Measurements from ENCODE around the gene RPE65. TPM values are rescaled to one million over a fixed set of nuclear protein-coding genes. Genes with fewer than 3 reads are reported as not detected.

The RPE65 gene
- total RNA-seq, 5 donors from 2014 or later (not counting 1 experiment from before 2014, with no cell fraction given) = not detected

- ChIA-PET CTCF (no interaction called here), POLR2A (no interaction called here)
- no peaks in the 10 kb centered on the region for H3K9me3 ChIP-seq
- no peaks in the 10 kb centered on the region for H3K36me3 ChIP-seq (ENCODE audit: control insufficient read depth in 2 of 2, extremely low read depth in 1 of 2, insufficient read depth in 1 of 2, low read length in 1 of 2)
- ATAC-seq (replicated peaks in 1 of 4) (no peak), DNase-seq (no peak)
- WGBS (ENCODE audit: insufficient coverage) = 100% methylated on average over 1 of the region's 2 CpGs
- Mint-ChIP-seq H3K4me3 (no peak overlapping the region), H3K27ac (no peak overlapping the region), H3K36me3 (no peaks in the 10 kb centered on the region), H3K27me3 (peaks cover 2 to 3% of the 10 kb centered on the region in 2 donors), H3K9me3 (peaks cover 3 to 7% (median 4%) of the 10 kb centered on the region in 3 donors), H3K4me1 (no peaks in the 10 kb centered on the region)
- H3K4me1 ChIP-seq (ENCODE audit: control insufficient read depth in 1 of 2, extremely low read depth in 1 of 2, insufficient read depth in 2 of 2, low read length in 2 of 2) = no peaks in the 10 kb centered on the region
- H3K27me3 ChIP-seq (replicated peaks in 1 of 2; ENCODE audit: control insufficient read depth in 2 of 2, extremely low read depth in 1 of 2, insufficient read depth in 2 of 2, low read length in 1 of 2) = no peaks in the 10 kb centered on the region
- no peak overlapping the region for H3K27ac ChIP-seq (ENCODE audit: low read length)
- no peak overlapping the region for H3K4me3 ChIP-seq (ENCODE audit: control insufficient read depth in 1 of 2, extremely low read depth in 1 of 2, low read length in 1 of 2)
Observed at GRCh38 chr1:68459091-68459490, 9.3 kb upstream of the RPE65 start.

GRCh38 chr1:68456202-68456601 lies 6.4 kb upstream of the RPE65 start:
- H3K4me1 ChIP-seq (ENCODE audit: control insufficient read depth in 1 of 2, extremely low read depth in 1 of 2, insufficient read depth in 2 of 2, low read length in 2 of 2) = no peaks in the 10 kb centered on the region
- Mint-ChIP-seq H3K4me3 (no peak overlapping the region), H3K36me3 (no peaks in the 10 kb centered on the region), H3K9me3 (peaks cover 0 to 3% (median 0%) of the 10 kb centered on the region in 3 donors), H3K27me3 (peaks cover 2 to 3% of the 10 kb centered on the region in 2 donors), H3K4me1 (no peaks in the 10 kb centered on the region), H3K27ac (no peak overlapping the region)
- no peaks in the 10 kb centered on the region for H3K9me3 ChIP-seq
- CTCF ChIA-PET = no interaction called here
- H3K27me3 ChIP-seq (replicated peaks in 1 of 2; ENCODE audit: control insufficient read depth in 2 of 2, extremely low read depth in 1 of 2, insufficient read depth in 2 of 2, low read length in 1 of 2) = no peaks in the 10 kb centered on the region
- H3K27ac ChIP-seq (ENCODE audit: low read length) = no peak overlapping the region
- no CpG with 5 or more reads among the region's 1 CpG for WGBS (ENCODE audit: insufficient coverage)
- ATAC-seq (replicated peaks in 1 of 4) = no peak
- no peaks in the 10 kb centered on the region for H3K36me3 ChIP-seq (ENCODE audit: control insufficient read depth in 2 of 2, extremely low read depth in 1 of 2, insufficient read depth in 1 of 2, low read length in 1 of 2)
- no peak overlapping the region for H3K4me3 ChIP-seq (ENCODE audit: control insufficient read depth in 1 of 2, extremely low read depth in 1 of 2, low read length in 1 of 2)
- POLR2A ChIA-PET = interaction anchor here in 1 of 2 donors (0.5 kb wide), 1 partner anchor 139 kb away, joined by 5 read pairs; no protein-coding TSS in a partner anchor
- no peak for DNase-seq

GRCh38 chr1:68454534-68454933 lies 4.8 kb upstream of the RPE65 start:
- no peaks in the 10 kb centered on the region for H3K9me3 ChIP-seq
- no peak overlapping the region for H3K27ac ChIP-seq (ENCODE audit: low read length)
- no peaks in the 10 kb centered on the region for H3K36me3 ChIP-seq (ENCODE audit: control insufficient read depth in 2 of 2, extremely low read depth in 1 of 2, insufficient read depth in 1 of 2, low read length in 1 of 2)
- Mint-ChIP-seq H3K9me3 (peaks cover 0 to 3% (median 0%) of the 10 kb centered on the region in 3 donors), H3K27ac (no peak overlapping the region), H3K4me3 (no peak overlapping the region), H3K36me3 (no peaks in the 10 kb centered on the region), H3K27me3 (no peaks in the 10 kb centered on the region), H3K4me1 (no peaks in the 10 kb centered on the region)
- DNase-seq = no peak
- POLR2A ChIA-PET = no interaction called here
- no CpG with 5 or more reads among the region's 2 CpGs for WGBS (ENCODE audit: insufficient coverage)
- no peak overlapping the region for H3K4me3 ChIP-seq (ENCODE audit: control insufficient read depth in 1 of 2, extremely low read depth in 1 of 2, low read length in 1 of 2)
- CTCF ChIA-PET = no interaction called here
- ATAC-seq (replicated peaks in 1 of 4) = no peak
- no peaks in the 10 kb centered on the region for H3K27me3 ChIP-seq (replicated peaks in 1 of 2; ENCODE audit: control insufficient read depth in 2 of 2, extremely low read depth in 1 of 2, insufficient read depth in 2 of 2, low read length in 1 of 2)
- H3K4me1 ChIP-seq (ENCODE audit: control insufficient read depth in 1 of 2, extremely low read depth in 1 of 2, insufficient read depth in 2 of 2, low read length in 2 of 2) = no peaks in the 10 kb centered on the region

GRCh38 chr1:68453060-68453670 lies 3.4 kb upstream of the RPE65 start:
- ChIA-PET POLR2A (interaction anchor here in 1 of 2 donors (0.8 kb wide), 1 partner anchor 331 kb away, joined by 3 read pairs; no protein-coding TSS in a partner anchor), CTCF (no interaction called here)
- Histone ChIP-seq H3K4me1 (ENCODE audit: control insufficient read depth in 1 of 2, extremely low read depth in 1 of 2, insufficient read depth in 2 of 2, low read length in 2 of 2) (no peaks in the 10 kb centered on the region), H3K4me3 (ENCODE audit: control insufficient read depth in 1 of 2, extremely low read depth in 1 of 2, low read length in 1 of 2) (no peak overlapping the region), H3K36me3 (ENCODE audit: control insufficient read depth in 2 of 2, extremely low read depth in 1 of 2, insufficient read depth in 1 of 2, low read length in 1 of 2) (no peaks in the 10 kb centered on the region), H3K27me3 (replicated peaks in 1 of 2; ENCODE audit: control insufficient read depth in 2 of 2, extremely low read depth in 1 of 2, insufficient read depth in 2 of 2, low read length in 1 of 2) (no peaks in the 10 kb centered on the region), H3K27ac (ENCODE audit: low read length) (no peak overlapping the region), H3K9me3 (no peaks in the 10 kb centered on the region)
- H3K27ac Mint-ChIP-seq = no peak overlapping the region
- no peaks in the 10 kb centered on the region for H3K27me3 Mint-ChIP-seq
- WGBS (ENCODE audit: insufficient coverage) = 86% methylated on average over 3 of the region's 8 CpGs
- DNase-seq (no peak), ATAC-seq (replicated peaks in 1 of 4) (no peak)
- peaks cover 0 to 3% (median 0%) of the 10 kb centered on the region in 3 donors for H3K9me3 Mint-ChIP-seq
- H3K36me3 Mint-ChIP-seq = no peaks in the 10 kb centered on the region
- no peaks in the 10 kb centered on the region for H3K4me1 Mint-ChIP-seq
- no peak overlapping the region for H3K4me3 Mint-ChIP-seq

- H3K4me1 Mint-ChIP-seq = no peaks in the 10 kb centered on the region
- Histone ChIP-seq H3K4me1 (ENCODE audit: control insufficient read depth in 1 of 2, extremely low read depth in 1 of 2, insufficient read depth in 2 of 2, low read length in 2 of 2) (no peaks in the 10 kb centered on the region), H3K36me3 (ENCODE audit: control insufficient read depth in 2 of 2, extremely low read depth in 1 of 2, insufficient read depth in 1 of 2, low read length in 1 of 2) (no peaks in the 10 kb centered on the region), H3K4me3 (ENCODE audit: control insufficient read depth in 1 of 2, extremely low read depth in 1 of 2, low read length in 1 of 2) (no peak overlapping the region), H3K27ac (ENCODE audit: low read length) (no peak overlapping the region), H3K27me3 (replicated peaks in 1 of 2; ENCODE audit: control insufficient read depth in 2 of 2, extremely low read depth in 1 of 2, insufficient read depth in 2 of 2, low read length in 1 of 2) (no peaks in the 10 kb centered on the region), H3K9me3 (no peaks in the 10 kb centered on the region)
- CTCF ChIA-PET = no interaction called here
- POLR2A ChIA-PET = no interaction called here
- H3K36me3 Mint-ChIP-seq = no peaks in the 10 kb centered on the region
- no peak overlapping the region for H3K4me3 Mint-ChIP-seq
- no peaks in the 10 kb centered on the region for H3K9me3 Mint-ChIP-seq
- peaks cover 3% of the 10 kb centered on the region in 2 donors for H3K27me3 Mint-ChIP-seq
- H3K27ac Mint-ChIP-seq = no peak overlapping the region
- 33% methylated on average over 1 of the region's 7 CpGs for WGBS (ENCODE audit: insufficient coverage)
- DNase-seq (no peak), ATAC-seq (replicated peaks in 1 of 4) (no peak)
Observed at GRCh38 chr1:68448365-68448764, 1.4 kb downstream of the RPE65 start.

GRCh38 chr1:68445709-68446108 lies 4.0 kb downstream of the RPE65 start:
- ATAC-seq (replicated peaks in 1 of 4) (no peak), DNase-seq (no peak)
- Histone ChIP-seq H3K27ac (ENCODE audit: low read length) (no peak overlapping the region), H3K27me3 (replicated peaks in 1 of 2; ENCODE audit: control insufficient read depth in 2 of 2, extremely low read depth in 1 of 2, insufficient read depth in 2 of 2, low read length in 1 of 2) (no peaks in the 10 kb centered on the region), H3K9me3 (no peaks in the 10 kb centered on the region), H3K36me3 (ENCODE audit: control insufficient read depth in 2 of 2, extremely low read depth in 1 of 2, insufficient read depth in 1 of 2, low read length in 1 of 2) (no peaks in the 10 kb centered on the region), H3K4me1 (ENCODE audit: control insufficient read depth in 1 of 2, extremely low read depth in 1 of 2, insufficient read depth in 2 of 2, low read length in 2 of 2) (no peaks in the 10 kb centered on the region), H3K4me3 (ENCODE audit: control insufficient read depth in 1 of 2, extremely low read depth in 1 of 2, low read length in 1 of 2) (no peak overlapping the region)
- ChIA-PET CTCF (no interaction called here), POLR2A (no interaction called here)
- Mint-ChIP-seq H3K27me3 (peaks cover 3 to 5% of the 10 kb centered on the region in 2 donors), H3K9me3 (no peaks in the 10 kb centered on the region), H3K27ac (no peak overlapping the region), H3K36me3 (no peaks in the 10 kb centered on the region), H3K4me1 (no peaks in the 10 kb centered on the region), H3K4me3 (no peak overlapping the region)
- 79% methylated on average over 5 of the region's 6 CpGs for WGBS (ENCODE audit: insufficient coverage)

All from T-cell (primary cell).